A172 (cell line): ENCODE measurements around the gene GYPC. TPM values are rescaled to one million over a fixed set of nuclear protein-coding genes. Genes with fewer than 3 reads are reported as not detected.
"Not testable (repeated sequence)": the region's sequence is repeated elsewhere in the genome, so short reads cannot be mapped to it uniquely, and the experiment has no call there.

Experiments
- DNase-seq: peaks from one replicate; pipeline ENCODE4 v3.0.0-alpha.2; 2015; ENCODE audit warnings: low spot score
- total RNA-seq: library from RNA; depleted of rRNA; stranded (reverse); fragments of >200 nt; shearing (Covaris generic); gene quantifications from 2 replicates; pipeline ENCODE4 v1.2.3, GENCODE V29; 2014; rRNA removed

GYPC gene, protein sequence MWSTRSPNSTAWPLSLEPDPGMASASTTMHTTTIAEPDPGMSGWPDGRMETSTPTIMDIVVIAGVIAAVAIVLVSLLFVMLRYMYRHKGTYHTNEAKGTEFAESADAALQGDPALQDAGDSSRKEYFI
- 44.7 and 59.0 TPM in 2 replicates for total RNA-seq

DNA sequence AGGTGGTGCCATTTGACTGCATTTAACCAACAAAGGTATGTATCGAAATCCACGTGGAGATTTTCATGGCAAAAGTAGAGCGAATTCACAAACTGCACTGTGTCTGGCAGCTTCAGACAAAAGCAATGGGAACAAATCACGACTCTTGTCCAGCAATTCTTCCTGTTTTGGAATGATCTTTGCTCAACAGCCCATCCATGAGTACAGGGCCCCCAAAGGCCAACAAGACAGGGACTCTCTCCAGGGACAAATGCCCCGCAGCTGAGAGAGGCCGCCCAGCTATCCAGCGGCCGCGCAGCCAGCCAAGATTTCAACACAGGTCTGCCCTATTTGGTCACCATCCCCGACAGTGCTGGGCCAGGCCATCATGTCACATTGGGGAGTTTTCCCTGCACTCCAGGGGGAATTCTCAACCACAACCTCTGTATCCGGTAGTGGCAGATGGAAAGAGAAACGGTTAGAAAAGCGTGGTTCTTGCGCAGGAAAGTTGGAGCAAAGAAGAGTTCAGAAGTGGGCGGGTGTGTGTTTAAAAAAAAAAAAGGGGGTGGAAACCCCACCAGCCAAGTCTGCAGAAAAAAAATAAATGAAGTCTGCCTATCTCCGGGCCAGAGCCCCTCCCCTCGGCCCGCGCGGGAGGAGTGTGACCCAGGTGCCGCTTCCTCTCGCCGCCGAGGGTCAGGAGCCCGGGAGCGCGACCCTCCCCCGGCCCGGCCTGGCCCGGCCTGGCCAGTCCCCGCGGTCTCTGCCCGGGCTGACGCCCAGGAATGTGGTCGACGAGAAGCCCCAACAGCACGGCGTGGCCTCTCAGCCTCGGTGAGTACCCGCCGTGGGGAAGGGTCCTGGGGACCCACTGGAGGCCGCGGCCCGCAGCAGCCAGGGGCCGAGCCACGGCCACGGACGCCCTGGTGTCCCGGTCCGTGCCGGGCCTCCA, at the start of gene GYPC:
Gene GYPC (plus strand): TSS at position 659 of the 931 bp plus-strand sequence. CDS start 106 bp downstream, at position 765.
- peak; percentile 67 for DNase-seq

DNA sequence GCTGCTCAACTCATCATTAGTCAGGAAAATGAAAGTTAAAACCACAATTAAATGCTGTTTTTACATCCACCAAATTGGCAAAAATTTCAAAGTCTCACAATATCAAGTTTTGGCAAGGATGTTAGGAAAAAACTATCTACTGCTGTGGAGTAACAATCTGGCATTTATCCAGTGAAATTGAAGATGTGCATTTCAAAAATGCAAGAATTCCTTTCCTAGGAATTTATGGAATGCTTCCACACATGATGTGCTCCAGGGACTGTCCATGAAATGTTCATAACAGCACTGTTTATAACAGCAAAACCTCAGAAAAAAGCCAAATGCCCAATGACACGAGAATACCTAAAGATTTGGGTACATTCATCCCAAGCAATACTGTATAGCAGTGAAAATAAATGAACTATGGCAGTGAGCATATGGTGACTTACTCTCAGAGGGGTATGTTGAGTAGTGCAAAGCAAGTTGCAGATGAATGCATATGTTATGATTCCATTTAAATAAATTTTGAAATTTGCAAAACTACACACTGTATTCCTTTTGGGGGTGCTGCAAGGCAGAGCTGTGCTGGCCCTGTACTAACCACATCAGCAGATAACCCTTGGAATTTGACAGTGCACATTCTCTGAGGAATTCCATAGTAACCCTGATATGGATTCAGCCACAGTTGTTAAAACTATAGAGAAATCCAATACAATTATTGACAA, 41.3 kb upstream of the GYPC start:
- DNase-seq: peak; percentile 9

- no peak for DNase-seq
These were observed 39.3 kb upstream of the GYPC start for GRCh38 chr2:126616606-126617069.

DNA sequence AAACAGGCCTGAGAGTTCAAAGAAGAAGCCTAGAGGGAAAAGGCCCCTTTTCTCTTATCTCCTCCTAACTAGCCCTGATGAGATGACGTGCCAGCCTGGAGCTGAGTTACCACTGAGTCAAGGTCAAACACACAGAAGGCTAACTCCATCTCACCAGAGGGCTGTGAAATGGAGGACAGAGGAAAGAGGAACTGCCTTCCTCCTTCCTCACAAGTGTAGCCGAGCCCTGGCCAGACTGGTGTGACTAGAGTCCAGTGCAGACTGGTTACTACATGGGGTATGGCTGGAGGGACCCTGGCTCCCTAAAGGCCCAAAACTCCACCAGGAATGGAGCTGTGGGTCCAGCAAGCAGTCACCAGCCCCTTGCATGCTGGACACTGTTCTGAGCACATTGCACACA, 35.7 kb upstream of the GYPC start:
- DNase-seq: no peak

DNA sequence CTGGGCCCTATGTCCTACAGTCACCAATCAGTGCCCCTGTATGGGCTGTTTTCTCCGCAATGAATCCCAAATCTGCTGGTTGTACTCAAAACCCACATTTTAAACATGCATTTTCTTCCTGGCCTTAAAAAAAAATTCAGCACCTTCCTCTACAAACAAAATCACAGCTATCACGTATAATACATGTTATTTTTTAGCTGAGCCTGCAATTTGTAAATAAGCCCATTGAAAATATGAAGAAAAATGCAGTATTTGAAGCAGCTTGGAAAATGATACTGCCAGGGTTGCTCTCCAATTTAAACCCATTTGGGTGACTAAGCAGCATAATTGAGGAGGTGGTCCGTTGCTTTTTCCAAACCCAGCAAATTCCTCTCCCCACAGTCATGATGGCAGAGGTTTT, 33.0 kb upstream of the GYPC start:
- no peak for DNase-seq

DNA sequence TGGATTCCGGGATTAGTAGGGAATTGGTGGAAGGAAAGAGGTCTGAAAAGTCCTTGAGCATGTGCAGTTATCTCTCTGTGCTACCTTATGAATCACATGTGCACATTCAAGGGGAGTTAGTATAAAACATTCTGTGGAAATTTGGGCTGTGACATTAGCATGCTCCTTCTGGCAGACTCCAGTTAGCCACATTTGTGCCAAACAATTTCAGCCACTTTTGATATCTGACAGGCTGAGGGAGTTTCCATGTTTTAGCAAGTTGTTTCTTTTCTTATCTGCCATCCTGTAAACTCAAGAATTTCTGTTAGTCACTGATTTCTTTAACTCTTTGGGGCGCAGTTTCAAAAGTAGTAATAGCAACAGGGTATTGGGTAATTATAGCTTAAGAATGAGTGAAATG, 28.3 kb upstream of the GYPC start:
- no peak for DNase-seq

DNA sequence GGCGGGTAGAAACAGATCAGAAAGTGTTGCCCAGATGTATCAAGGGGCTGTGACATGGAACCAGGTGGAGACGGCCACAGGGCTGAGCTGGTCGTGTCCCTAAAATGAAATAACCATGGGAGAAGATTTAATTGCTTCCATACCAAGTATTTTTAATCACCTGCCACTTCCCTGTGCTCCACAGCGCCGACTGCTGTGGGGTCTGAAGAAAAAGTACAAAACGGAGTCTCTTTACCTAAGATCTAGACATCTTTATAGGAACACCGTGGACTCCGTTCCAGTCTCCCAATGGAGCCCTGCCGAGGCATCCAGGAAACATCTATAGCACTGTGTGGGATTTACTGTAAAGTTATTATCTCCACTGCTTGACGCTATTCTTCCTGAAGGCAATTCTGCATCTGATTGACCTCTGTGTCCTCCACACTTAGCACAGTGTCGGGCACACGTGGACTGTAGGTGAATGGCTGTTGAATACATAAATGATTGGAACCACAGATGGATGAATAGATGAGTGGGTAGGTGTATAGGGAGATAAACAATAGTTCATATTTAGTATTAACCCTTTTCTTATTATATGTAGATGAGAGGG, 21.6 kb upstream of the GYPC start:
- no peak for DNase-seq

DNA sequence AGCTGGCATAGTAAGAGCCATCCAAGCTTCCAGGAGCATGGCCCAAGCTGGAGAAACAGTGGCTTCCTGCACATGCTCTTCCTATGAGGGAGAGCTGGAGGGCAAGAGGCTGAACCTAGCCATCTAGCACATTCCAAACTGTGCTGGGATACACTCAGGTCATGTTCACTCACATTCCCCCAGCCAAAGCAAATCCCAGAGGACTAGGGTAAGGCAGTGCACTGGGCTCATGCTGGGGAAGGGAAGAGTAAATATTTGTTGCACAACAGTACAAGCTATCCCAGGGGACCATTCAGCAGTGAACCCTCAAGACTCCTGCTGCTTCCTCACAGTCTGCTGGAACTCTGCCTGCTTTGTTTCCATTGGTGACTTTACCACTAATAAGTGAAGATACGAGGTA, 20.7 kb upstream of the GYPC start:
- DNase-seq: no peak

GRCh38 chr2:126635736-126636135, 20.2 kb upstream of the GYPC start:
- DNase-seq: no peak

GRCh38 chr2:126637386-126637785, 18.6 kb upstream of the GYPC start:
- DNase-seq: no peak

DNA sequence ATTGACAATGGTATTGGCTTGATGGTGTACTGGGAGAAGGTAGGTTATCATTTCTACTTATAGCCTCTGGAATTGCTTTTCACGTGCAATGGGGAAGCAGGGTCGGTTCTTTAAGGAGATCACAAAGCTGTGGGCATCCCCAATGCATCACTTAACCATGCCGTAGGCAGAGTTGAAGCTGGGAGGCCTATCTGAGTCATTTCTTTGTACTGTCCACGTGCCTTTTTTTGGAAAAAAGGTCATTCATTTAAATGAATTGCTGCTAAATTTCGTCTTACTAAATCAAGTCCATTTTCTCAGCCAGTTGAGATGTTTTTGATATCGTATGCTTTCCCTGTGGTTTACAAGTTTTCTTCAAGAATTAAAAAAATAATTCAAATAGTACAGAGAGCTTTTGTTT, 17.2 kb upstream of the GYPC start:
- no peak for DNase-seq

DNA sequence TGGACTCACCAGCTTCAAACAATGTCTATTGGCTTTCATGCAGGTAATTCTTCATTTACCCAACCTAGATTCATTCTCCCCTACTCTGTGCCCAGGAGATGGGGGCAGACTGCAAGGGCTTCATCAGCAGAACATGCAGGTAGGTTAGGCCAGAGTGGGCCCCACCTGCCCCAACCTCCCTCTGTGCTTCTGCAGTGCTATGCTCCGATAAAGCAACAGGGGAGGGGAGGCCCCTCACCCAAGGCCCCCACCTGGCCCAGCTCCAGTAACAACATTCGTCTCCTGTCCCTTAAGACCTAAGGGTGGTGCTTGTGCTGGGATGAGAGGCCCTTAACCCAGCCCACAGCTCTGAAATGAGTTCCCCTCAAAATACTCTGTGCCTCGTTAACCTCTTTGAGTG, 16.7 kb upstream of the GYPC start:
- no peak for DNase-seq

DNA sequence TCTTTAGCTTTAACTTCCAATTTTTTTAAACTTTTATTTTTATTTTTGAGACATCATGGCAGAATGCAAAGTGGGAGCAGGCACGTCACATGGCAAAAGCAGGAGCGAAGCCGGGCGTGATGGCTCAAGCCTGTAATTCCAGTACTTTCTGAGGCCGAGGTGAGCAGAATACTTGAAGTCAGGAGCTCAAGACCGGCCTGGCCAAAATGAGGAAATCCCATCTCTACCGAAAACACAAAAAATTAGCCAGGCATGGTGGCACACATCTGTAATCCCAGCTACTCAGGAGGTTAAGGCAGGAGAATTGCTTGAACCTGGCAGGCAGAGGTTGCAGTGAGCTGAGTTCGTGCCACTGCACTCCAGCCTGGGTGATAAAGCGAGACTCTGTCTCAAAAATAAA, 14.7 kb upstream of the GYPC start:
- DNase-seq: not testable (repeated sequence)

DNA sequence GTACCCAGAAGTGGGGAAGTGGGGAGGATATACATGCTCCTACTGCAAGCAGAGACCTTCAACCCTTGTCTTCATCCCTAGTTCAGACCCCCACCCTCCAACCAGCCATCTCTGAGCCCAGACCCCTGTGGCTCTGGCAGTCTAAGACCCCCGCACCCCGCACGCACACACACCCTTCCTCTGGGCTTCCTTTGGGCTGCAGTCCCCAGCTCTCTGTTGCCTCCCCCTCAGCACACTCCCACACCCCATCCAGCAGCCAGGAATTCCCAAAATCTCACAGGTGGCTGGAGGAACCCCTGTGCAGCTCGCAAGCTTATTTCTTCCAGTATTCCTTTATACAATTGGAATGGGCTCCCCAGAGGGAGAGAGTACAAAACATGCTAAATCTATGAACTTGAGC, 13.9 kb upstream of the GYPC start:
- no peak for DNase-seq

GRCh38 chr2:126643431-126643830, 12.5 kb upstream of the GYPC start:
- DNase-seq: no peak

DNA sequence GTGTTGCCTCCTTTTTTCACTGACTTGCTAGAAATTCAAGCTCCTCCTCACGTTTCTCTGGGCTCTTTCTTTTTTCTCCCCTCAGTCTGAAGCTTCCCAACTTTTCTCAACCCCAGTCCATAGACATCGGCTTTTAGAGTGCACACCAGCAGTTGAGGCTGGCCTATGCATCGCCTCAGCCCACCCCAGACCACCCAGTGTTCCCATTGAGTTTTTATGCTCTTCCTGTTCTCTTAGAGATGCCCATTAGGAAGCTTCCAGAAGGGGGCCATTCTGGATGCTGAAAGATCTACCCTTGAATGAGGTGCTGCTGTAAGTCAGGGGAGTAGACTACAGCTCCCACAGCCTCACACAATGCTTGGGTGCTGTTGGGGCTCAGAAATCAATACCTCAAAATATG, 12.0 kb upstream of the GYPC start:
- no peak for DNase-seq

DNA sequence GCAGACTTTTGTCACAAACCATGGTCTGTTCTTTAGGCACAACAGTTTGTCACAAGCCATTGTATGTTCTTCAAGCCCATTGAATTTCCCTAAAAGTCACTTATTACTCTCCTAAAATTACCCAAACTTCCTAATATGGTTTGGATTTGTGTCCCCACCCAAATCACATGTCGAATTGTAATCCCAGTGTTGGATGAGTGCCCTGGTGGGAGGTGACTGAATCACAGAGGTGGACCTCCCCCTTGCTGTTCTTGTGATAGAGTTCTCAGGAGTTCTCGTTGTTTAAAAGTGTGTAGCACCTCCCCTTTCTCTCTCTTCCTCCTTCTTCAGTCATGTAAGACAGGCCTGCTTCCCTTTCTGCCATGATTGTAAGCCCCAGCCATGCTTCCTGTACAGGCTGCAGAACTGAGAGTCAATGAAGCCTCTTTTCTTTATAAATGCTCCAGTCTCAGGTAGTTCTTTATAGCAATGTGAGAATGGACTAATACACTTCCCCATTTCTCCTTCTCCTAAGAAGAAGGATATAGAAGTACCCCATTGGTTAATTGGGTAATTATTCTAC, 11.2 kb upstream of the GYPC start:
- no peak for DNase-seq

GRCh38 chr2:126645211-126645618, 10.7 kb upstream of the GYPC start:
- DNase-seq: no peak

- DNase-seq: no peak
These were observed 9.9 kb upstream of the GYPC start for GRCh38 chr2:126646026-126646425.

GRCh38 chr2:126647714-126648344, 8.1 kb upstream of the GYPC start:
- not testable (repeated sequence) for DNase-seq

DNA sequence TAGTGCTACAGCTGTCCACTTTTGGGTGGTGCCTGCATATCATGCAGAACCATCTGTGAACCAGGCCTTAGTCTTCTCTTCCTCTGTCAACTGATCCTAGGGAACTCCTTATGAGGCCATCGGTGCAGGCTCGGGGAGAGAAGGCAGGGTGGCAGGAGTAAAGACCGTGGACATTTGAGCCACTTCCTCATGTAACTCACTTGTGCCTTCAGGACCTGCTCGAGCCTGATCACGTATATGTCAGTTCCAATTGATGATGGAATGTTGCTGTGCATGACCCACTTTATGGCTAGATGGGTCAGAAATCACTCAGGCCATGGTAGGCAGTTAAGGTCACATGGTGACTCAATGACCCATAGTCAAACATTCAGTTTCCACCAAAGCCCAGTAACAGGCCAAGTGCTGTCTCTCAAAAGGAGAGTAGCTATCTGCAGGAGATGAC, 7.6 kb upstream of the GYPC start:
- not testable (repeated sequence) for DNase-seq
